ENCODE data around the gene AMER1. TPM values are rescaled to one million over a fixed set of nuclear protein-coding genes. Genes with fewer than 3 reads are reported as not detected.

Gene AMER1
- total RNA-seq, 1 donor from 2014 or later, result 6.5 TPM

DNA sequence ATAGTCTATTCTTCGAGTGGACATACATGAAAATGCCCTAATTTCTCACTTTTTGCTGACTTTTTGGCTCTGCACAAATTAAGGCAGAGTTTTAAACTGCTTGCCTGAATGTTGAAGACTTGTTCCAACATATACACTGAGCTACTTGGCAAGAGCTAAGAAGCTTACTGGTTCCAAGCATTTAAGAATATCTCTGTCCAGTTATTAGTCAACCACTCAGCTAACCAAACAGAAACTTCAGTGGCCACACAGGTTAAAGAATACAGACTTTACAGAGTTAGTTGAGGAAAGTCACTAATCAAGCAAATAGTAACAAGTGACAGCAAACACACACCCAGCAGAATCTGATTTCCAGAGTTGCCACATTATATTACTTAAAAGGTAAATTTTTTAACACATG is 35.5 kb downstream of the AMER1 start:
- Histone ChIP-seq H3K4me3 (ENCODE audit: insufficient read depth, low read depth, low read length) (no peak overlapping the region), H3K27me3 (ENCODE audit: insufficient read depth, low read length) (no peaks in the 10 kb centered on the region), H2AFZ (ENCODE audit: low read depth, low read length) (no peak overlapping the region), H4K20me1 (ENCODE audit: insufficient read depth, low read length) (no peaks in the 10 kb centered on the region), H3K36me3 (ENCODE audit: insufficient read depth, low read length) (no peaks in the 10 kb centered on the region), H3K79me2 (ENCODE audit: insufficient read depth, low read length) (no peaks in the 10 kb centered on the region), H3K9ac (ENCODE audit: low read length) (no peak overlapping the region), H3K4me1 (ENCODE audit: insufficient read depth, low read length) (no peaks in the 10 kb centered on the region), H3K9me3 (ENCODE audit: insufficient read depth, low read depth, low read length) (no peaks in the 10 kb centered on the region), H3K27ac (ENCODE audit: low read depth, low read length) (no peak overlapping the region), H3K4me2 (ENCODE audit: low read length) (no peak overlapping the region)
- DNase-seq (ENCODE audit: low read depth) (no peak), FAIRE-seq (peak; percentile 98)
- no peak for TF ChIP-seq CTCF (IDR thresholded peaks at IDR 0.05; ENCODE audit: insufficient read depth, low read depth, low read length)
- no peak for TF ChIP-seq EZH2 (IDR thresholded peaks at IDR 0.05; ENCODE audit: insufficient read depth, low read length)
- Mint-ChIP-seq H3K36me3 (ENCODE audit: low read depth, unreplicated experiment) (no peaks in the 10 kb centered on the region), H3K9me3 (ENCODE audit: unreplicated experiment) (no peaks in the 10 kb centered on the region), H3K27me3 (ENCODE audit: low read depth, unreplicated experiment) (no peaks in the 10 kb centered on the region), H3K4me1 (ENCODE audit: low read depth, unreplicated experiment) (no peaks in the 10 kb centered on the region), H3K4me3 (ENCODE audit: unreplicated experiment) (no peak overlapping the region), H3K27ac (ENCODE audit: unreplicated experiment) (no peak overlapping the region)

- Histone ChIP-seq H3K9ac (ENCODE audit: low read length) (no peak overlapping the region), H4K20me1 (ENCODE audit: insufficient read depth, low read length) (no peaks in the 10 kb centered on the region), H3K27me3 (ENCODE audit: insufficient read depth, low read length) (no peaks in the 10 kb centered on the region), H3K4me2 (ENCODE audit: low read length) (no peak overlapping the region), H3K4me3 (ENCODE audit: insufficient read depth, low read depth, low read length) (no peak overlapping the region), H3K9me3 (ENCODE audit: insufficient read depth, low read depth, low read length) (no peaks in the 10 kb centered on the region), H3K36me3 (ENCODE audit: insufficient read depth, low read length) (no peaks in the 10 kb centered on the region), H3K4me1 (ENCODE audit: insufficient read depth, low read length) (no peaks in the 10 kb centered on the region), H3K27ac (ENCODE audit: low read depth, low read length) (no peak overlapping the region), H3K79me2 (ENCODE audit: insufficient read depth, low read length) (no peaks in the 10 kb centered on the region), H2AFZ (ENCODE audit: low read depth, low read length) (no peak overlapping the region)
- Mint-ChIP-seq H3K36me3 (ENCODE audit: low read depth, unreplicated experiment) (no peaks in the 10 kb centered on the region), H3K27me3 (ENCODE audit: low read depth, unreplicated experiment) (no peaks in the 10 kb centered on the region), H3K9me3 (ENCODE audit: unreplicated experiment) (peaks cover 4% of the 10 kb centered on the region), H3K4me1 (ENCODE audit: low read depth, unreplicated experiment) (no peaks in the 10 kb centered on the region), H3K4me3 (ENCODE audit: unreplicated experiment) (no peak overlapping the region), H3K27ac (ENCODE audit: unreplicated experiment) (no peak overlapping the region)
- TF ChIP-seq EZH2 (IDR thresholded peaks at IDR 0.05; ENCODE audit: insufficient read depth, low read length) (no peak), CTCF (IDR thresholded peaks at IDR 0.05; ENCODE audit: insufficient read depth, low read depth, low read length) (no peak)
- DNase-seq (ENCODE audit: low read depth) (no peak), FAIRE-seq (no peak)
Measured at GRCh38 chrX:64152857-64153256, 52.7 kb downstream of the AMER1 start.

DNA sequence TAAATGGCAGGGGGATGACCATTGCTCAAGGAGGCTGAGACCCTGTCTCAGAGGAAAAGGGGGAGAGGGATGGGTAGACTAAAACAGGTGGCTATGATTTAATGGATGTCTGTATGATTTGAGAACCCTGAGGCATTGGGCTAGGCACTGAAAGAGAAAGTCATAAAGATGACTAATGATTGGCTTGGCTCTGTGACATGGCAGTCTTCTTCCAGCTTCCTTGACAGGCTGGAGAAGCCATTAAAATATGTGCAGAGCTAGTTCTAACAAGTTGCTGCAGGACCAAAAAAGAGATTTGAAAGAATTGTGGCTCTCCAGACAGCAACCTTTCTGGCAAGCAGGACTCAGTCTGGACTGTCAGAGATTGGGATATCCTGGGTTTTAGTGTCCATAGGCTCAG is 53.6 kb downstream of the AMER1 start:
- no peak overlapping the region for H3K27ac Mint-ChIP-seq (ENCODE audit: unreplicated experiment)
- H3K4me1 Mint-ChIP-seq (ENCODE audit: low read depth, unreplicated experiment), result no peaks in the 10 kb centered on the region
- H3K27ac ChIP-seq (ENCODE audit: low read depth, low read length), result no peak overlapping the region
- FAIRE-seq (no peak), DNase-seq (ENCODE audit: low read depth) (no peak)
- H3K4me3 Mint-ChIP-seq (ENCODE audit: unreplicated experiment), result no peak overlapping the region
- no peaks in the 10 kb centered on the region for H4K20me1 ChIP-seq (ENCODE audit: insufficient read depth, low read length)
- H2AFZ ChIP-seq (ENCODE audit: low read depth, low read length), result no peak overlapping the region
- no peaks in the 10 kb centered on the region for H3K4me1 ChIP-seq (ENCODE audit: insufficient read depth, low read length)
- H3K27me3 Mint-ChIP-seq (ENCODE audit: low read depth, unreplicated experiment), result no peaks in the 10 kb centered on the region
- no peaks in the 10 kb centered on the region for H3K9me3 ChIP-seq (ENCODE audit: insufficient read depth, low read depth, low read length)
- H3K9ac ChIP-seq (ENCODE audit: low read length), result no peak overlapping the region
- H3K4me3 ChIP-seq (ENCODE audit: insufficient read depth, low read depth, low read length), result no peak overlapping the region
- H3K36me3 Mint-ChIP-seq (ENCODE audit: low read depth, unreplicated experiment), result no peaks in the 10 kb centered on the region
- peaks cover 4% of the 10 kb centered on the region for H3K9me3 Mint-ChIP-seq (ENCODE audit: unreplicated experiment)
- H3K4me2 ChIP-seq (ENCODE audit: low read length), result no peak overlapping the region
- H3K27me3 ChIP-seq (ENCODE audit: insufficient read depth, low read length), result no peaks in the 10 kb centered on the region
- H3K79me2 ChIP-seq (ENCODE audit: insufficient read depth, low read length), result no peaks in the 10 kb centered on the region
- no peaks in the 10 kb centered on the region for H3K36me3 ChIP-seq (ENCODE audit: insufficient read depth, low read length)
- TF ChIP-seq CTCF (IDR thresholded peaks at IDR 0.05; ENCODE audit: insufficient read depth, low read depth, low read length) (no peak), EZH2 (IDR thresholded peaks at IDR 0.05; ENCODE audit: insufficient read depth, low read length) (no peak)

All from astrocyte (in vitro differentiated cells and primary cell).